Left lobe of liver (tissue), 2 donors: ENCODE measurements around the gene ANKRD44. TPM values are rescaled to one million over a fixed set of nuclear protein-coding genes. Genes with fewer than 3 reads are reported as not detected.
A peak's percentile ranks its signal among the peaks of the same experiment; 100 is the strongest.

Source experiments
- ATAC-seq: fragments of 200-7000 bp; cut with Tn5 transposase; one replicate; pipeline ENCODE4 v1.9.1; 2020; ENCODE audit warnings: mild to moderate bottlenecking, moderate library complexity
- DNase-seq: peaks from one replicate; pipeline ENCODE4 v3.0.0-alpha.2; 2020; ENCODE audit warnings: low spot score
- total RNA-seq: library from RNA; stranded (reverse); gene quantifications from one replicate; pipeline ENCODE4 v1.2.1, GENCODE V29; 2021
- donor health status: DM: no; HTN: no; CAD: no; lungs with moderate emphysema.
- donor health status: DM: no; HTN: yes; CAD: no.

Gene ANKRD44
- total RNA-seq, 1 donor from 2014 or later = 7.9 TPM

- no peak for DNase-seq
- ATAC-seq = no peak
These were observed 340.5 kb downstream of the ANKRD44 start for GRCh38 chr2:196970099-196970498.

GRCh38 chr2:196968516-196968915 is 342.1 kb downstream of the ANKRD44 start:
- ATAC-seq (no peak), DNase-seq (no peak)

- DNase-seq (no peak), ATAC-seq (no peak)
These were observed 342.8 kb downstream of the ANKRD44 start for GRCh38 chr2:196967775-196968174.

GRCh38 chr2:196967116-196967515 is 343.5 kb downstream of the ANKRD44 start:
- no peak for ATAC-seq
- no peak for DNase-seq

GRCh38 chr2:196966061-196966460 is 344.5 kb downstream of the ANKRD44 start:
- no peak for DNase-seq
- ATAC-seq = no peak

GRCh38 chr2:196965651-196966050 is 344.9 kb downstream of the ANKRD44 start:
- DNase-seq (no peak), ATAC-seq (no peak)

- DNase-seq (no peak), ATAC-seq (no peak)
These were observed 346.6 kb downstream of the ANKRD44 start for GRCh38 chr2:196963961-196964360.

- no peak for DNase-seq
- no peak for ATAC-seq
These were observed 347.5 kb downstream of the ANKRD44 start for GRCh38 chr2:196963043-196963442.

- no peak for DNase-seq
These were observed 348.3 kb downstream of the ANKRD44 start for GRCh38 chr2:196962325-196962724.

GRCh38 chr2:196961889-196962288 is 348.7 kb downstream of the ANKRD44 start:
- DNase-seq (no peak), ATAC-seq (no peak)

More at GRCh38 chr2:196962325-196962724, 348.3 kb downstream of the ANKRD44 start:
- ATAC-seq = peak; percentile 34

- ATAC-seq (peak; percentile 93), DNase-seq (no peak)
These were observed 350.7 kb downstream of the ANKRD44 start for GRCh38 chr2:196959734-196960338.

GRCh38 chr2:196959281-196959680 is 351.3 kb downstream of the ANKRD44 start:
- no peak for ATAC-seq
- DNase-seq = no peak

GRCh38 chr2:196957881-196958525 is 352.6 kb downstream of the ANKRD44 start:
- no peak for ATAC-seq

GRCh38 chr2:196957442-196957841 is 353.1 kb downstream of the ANKRD44 start:
- no peak for DNase-seq
- no peak for ATAC-seq

More at GRCh38 chr2:196957881-196958525, 352.6 kb downstream of the ANKRD44 start:
- DNase-seq = no peak

- ATAC-seq (no peak), DNase-seq (no peak)
These were observed 354.5 kb downstream of the ANKRD44 start for GRCh38 chr2:196956069-196956468.

GRCh38 chr2:196955036-196955435 is 355.5 kb downstream of the ANKRD44 start:
- ATAC-seq (no peak), DNase-seq (no peak)

- ATAC-seq (no peak), DNase-seq (no peak)
These were observed 356.6 kb downstream of the ANKRD44 start for GRCh38 chr2:196954001-196954400.

GRCh38 chr2:196952936-196953335 is 357.6 kb downstream of the ANKRD44 start:
- ATAC-seq = no peak

GRCh38 chr2:196951973-196952372 is 358.6 kb downstream of the ANKRD44 start:
- DNase-seq = no peak
- ATAC-seq = no peak

More at GRCh38 chr2:196952936-196953335, 357.6 kb downstream of the ANKRD44 start:
- no peak for DNase-seq

GRCh38 chr2:196949116-196949515 is 361.5 kb downstream of the ANKRD44 start:
- ATAC-seq (no peak), DNase-seq (no peak)

GRCh38 chr2:196944570-196944969 is 366.0 kb downstream of the ANKRD44 start:
- ATAC-seq (no peak), DNase-seq (no peak)

- ATAC-seq (no peak), DNase-seq (no peak)
These were observed 369.0 kb downstream of the ANKRD44 start for GRCh38 chr2:196941398-196942078.
